K562 (cell line): Measurements from ENCODE around the gene USP43.

ENCODE experiments used
- CCAR2 ChIP-seq: fragments of 200-400 bp; formaldehyde crosslinking; IDR thresholded peaks from 2 replicates; pipeline ENCODE4 v1.6.1; 2017; ENCODE audit warnings: mild to moderate bottlenecking, low read depth, low read length
- CREM ChIP-seq: IDR thresholded peaks from 2 replicates; pipeline ENCODE4 v1.6.1; 2014; ENCODE audit warnings: antibody characterized with exemption, low read depth
- EP300 ChIP-seq: IDR thresholded peaks from 2 replicates; pipeline ENCODE4 v1.6.1; 2012; ENCODE audit warnings: low read length, improper control_type of control experiment
- RBBP5 ChIP-seq: fragments of 200-600 bp; sonication (generic); IDR thresholded peaks from 2 replicates; pipeline ENCODE4 v1.6.1; 2012; ENCODE audit warnings: borderline replicate concordance, mild to moderate bottlenecking, low read length, control low read depth, inconsistent platforms; ENCODE audit not compliant: insufficient read depth, poor library complexity, severe bottlenecking
- ZBTB33 ChIP-seq: sonication (generic); formaldehyde crosslinking; IDR thresholded peaks from 2 replicates; pipeline ENCODE4 v1.8.1; 2023; ENCODE audit warnings: mild to moderate bottlenecking, missing genetic modification reagents
- ZNF592 ChIP-seq: fragments of 450-650 bp; IDR thresholded peaks from 2 replicates; pipeline ENCODE4 v1.6.1; 2017; ENCODE audit warnings: antibody characterized with exemption, mild to moderate bottlenecking
- TF ChIP-seq, protein P1 (sequence below): sonication (generic); formaldehyde crosslinking; IDR thresholded peaks from 2 replicates; pipeline ENCODE4 v1.8.1; 2023; ENCODE audit warnings: mild to moderate bottlenecking, missing genetic modification reagents

GRCh38 chr17:9696279-9697044, 51.1 kb downstream of the USP43 start:
- TF ChIP-seq EP300 (no peak), RBBP5 (no peak), ZNF592 (no peak), CCAR2 (no peak), ZBTB33 (CRISPR knock-in tag) (no peak), CREM (no peak)
- TF ChIP-seq, protein P1, sequence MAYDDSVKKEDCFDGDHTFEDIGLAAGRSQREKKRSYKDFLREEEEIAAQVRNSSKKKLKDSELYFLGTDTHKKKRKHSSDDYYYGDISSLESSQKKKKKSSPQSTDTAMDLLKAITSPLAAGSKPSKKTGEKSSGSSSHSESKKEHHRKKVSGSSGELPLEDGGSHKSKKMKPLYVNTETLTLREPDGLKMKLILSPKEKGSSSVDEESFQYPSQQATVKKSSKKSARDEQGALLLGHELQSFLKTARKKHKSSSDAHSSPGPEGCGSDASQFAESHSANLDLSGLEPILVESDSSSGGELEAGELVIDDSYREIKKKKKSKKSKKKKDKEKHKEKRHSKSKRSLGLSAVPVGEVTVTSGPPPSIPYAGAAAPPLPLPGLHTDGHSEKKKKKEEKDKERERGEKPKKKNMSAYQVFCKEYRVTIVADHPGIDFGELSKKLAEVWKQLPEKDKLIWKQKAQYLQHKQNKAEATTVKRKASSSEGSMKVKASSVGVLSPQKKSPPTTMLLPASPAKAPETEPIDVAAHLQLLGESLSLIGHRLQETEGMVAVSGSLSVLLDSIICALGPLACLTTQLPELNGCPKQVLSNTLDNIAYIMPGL (CRISPR knock-in tag) = no peak
